Measurements from ENCODE around the gene NHS. TPM values are rescaled to one million over a fixed set of nuclear protein-coding genes. Genes with fewer than 3 reads are reported as not detected.

The NHS gene
- total RNA-seq, 1 experiment from 2014 or later, result 5.3 TPM

DNA sequence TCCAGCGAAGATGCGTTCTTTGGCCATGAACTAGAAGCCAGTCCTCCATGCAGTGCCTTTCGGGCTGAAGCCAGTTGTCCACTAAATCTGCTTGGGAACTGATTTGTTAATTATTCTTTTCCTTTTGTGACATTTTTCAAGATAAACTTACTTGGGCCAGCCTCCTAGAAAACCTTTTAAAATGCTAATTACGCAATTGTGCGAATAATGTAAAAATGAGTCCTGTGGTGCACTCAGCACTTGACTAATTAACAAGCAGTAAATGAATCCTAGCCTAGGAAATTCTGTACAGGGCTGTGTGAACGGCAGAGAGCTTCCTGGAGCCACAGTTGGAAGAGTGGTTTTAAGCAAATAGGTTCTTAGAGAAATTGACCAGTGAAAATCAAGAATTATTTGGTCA lies 212.4 kb downstream of the NHS start:
- no peak for DNase-seq (ENCODE audit: low spot score)

DNA sequence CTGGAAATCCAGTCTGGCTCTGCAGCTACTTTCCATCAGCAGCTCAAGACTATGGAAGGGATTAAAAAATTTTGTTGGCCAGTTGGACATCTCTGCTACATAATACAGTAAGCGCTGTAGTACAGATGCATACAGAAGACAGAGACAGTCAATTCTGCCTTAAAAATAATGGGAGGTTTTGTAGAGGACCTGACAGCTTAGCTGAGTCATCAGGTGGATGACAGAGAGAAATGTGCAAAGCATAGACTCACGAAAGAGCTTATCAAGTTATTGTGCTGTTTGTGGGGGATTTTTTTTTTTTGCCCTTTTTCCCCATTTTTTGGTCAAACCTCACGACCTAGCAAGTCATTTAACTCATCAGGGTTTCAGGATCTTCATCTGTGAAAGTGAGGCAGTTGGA lies 213.3 kb downstream of the NHS start:
- no peak for DNase-seq (ENCODE audit: low spot score)

DNA sequence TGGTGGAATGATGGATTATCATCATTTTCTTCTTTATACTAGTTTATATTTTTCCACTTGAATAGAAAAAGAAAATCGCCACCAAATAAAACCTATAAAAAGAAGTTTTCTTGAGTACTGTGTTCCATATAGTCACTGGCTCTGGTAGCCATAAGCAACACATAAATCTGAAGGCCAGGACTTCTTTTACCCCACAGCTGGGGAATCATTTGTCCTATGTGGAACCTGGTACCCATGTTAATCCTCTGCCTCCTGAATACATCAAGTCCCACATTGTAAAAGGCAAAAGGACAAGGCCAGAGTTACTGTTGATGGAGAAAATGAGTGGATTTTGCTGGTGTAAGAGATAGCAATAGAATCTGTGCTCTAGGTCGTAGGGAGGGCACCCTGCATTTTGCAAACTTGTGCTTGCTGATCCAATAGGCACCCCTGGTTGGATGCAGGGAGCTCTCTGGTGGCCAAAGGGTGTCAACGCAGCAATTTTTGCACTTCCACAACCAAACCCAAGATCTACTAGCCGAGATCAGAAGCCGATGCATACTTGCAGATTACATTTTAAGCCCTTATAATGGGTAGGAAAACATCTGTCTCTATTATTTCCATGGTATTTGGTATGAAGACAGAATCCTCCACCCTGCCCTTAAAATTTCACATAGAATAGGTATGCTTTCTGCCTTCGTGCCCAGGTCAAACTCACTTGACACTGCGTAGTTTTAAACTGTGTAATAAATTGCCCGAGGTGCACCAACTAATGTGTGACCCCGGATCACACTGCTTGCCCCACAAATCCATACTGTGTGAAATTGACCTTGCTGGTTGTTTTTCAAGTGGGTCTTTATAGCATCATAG lies 216.1 kb downstream of the NHS start:
- DNase-seq (ENCODE audit: low spot score), result peak; percentile 90

DNA sequence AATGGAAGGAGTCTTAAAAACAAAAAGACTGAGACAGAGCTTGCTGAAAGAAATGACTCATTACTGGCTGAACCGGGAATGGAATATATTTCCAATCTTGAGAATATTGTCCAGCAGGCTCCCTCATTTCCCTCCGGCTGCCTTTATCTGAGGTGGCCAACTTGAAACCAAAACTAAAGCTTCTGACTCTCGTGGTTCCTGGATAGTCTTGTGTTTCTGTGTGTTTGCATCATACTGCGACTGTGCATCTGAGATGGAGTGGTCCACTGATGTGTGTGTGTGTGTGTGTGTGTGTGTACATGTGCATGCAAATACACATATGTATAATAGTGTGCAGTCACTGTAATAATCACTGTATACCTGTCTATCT lies 216.7 kb downstream of the NHS start:
- DNase-seq (ENCODE audit: low spot score), result no peak

DNA sequence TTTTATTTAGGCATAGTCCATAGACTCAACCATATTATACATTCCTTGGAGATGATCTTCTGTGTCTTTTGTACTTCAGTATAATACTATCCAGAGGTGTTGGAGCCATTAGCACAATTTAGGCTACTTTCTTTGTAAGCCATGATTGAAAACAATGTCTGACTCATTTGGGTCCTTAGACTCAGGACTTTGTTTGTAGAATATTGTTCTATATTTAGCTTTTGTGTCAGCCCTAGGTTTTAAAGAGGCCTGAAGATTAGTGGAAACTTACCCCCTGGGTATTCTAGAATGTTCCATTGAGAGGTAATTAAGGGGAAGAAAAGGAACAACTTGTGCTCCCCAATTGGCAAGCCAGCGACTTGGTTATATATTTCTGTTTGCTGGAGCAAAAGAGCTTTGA lies 217.1 kb downstream of the NHS start:
- no peak for DNase-seq (ENCODE audit: low spot score)

DNA sequence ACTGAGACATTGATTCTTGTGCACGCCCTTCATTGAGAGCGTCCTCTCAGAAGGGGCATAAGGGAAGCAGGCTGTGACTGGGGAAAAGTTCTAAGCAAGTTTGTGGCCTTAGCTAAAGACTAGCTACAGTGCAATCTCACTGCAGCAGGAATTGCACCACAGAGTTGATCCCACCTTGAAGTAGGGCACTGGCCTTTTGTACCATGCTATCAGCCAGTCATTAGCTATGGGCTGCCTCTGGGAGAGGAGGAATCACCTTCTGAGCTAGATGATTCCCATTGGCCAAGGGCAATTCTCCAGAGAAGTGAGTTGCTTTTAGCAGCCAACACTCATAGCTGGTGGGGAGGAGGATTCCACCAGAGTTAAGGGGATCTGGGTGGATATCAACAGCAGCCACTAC lies 219.7 kb downstream of the NHS start:
- DNase-seq (ENCODE audit: low spot score), result peak; percentile 36

DNA sequence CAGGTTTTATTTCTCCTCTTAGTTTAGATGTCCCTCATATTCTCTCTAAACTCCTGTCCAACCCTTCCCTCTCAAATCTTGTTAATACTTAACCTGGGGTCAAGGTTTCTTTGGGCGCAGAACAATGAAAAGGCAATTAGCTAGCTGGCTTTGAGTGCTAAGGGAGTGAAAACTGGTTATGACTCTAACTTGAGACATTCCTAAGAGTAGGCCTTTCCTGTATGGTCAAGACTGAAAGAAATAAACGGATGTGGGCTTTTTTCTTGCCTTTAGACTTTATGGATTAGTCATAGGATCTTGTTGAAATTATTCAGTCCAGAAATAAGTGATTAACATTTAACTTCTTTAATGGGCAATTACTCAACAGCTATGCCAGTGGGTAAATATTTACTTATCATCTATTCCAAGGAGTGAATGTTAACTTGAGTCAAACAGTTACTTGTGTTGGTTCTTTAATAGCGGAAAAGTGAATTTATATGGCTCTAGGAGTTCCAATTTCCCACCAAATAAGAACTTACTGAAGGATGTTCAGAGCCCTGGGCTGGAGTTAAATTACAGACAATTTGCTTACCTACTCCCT lies 220.5 kb downstream of the NHS start:
- peak; percentile 84 for DNase-seq (ENCODE audit: low spot score)

DNA sequence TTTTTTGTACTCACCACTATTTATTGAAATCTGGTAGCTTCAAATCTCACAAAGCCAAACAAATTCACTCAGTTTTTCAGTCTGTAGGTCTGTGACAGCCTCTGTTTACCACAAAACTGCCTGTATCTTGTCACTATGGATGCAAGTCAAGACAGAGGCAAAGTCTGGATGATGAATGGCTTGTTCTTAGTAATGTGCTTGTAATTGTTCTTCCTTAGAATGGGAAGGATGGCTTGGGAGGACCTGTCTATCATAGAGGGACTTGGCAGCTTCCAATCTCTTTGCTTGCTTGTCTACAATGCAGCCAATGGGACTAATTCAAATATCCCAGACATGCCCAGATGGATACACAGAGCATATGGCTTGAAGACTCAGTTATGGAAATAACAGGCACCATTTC lies 221.1 kb downstream of the NHS start:
- DNase-seq (ENCODE audit: low spot score), result peak; percentile 52

DNA sequence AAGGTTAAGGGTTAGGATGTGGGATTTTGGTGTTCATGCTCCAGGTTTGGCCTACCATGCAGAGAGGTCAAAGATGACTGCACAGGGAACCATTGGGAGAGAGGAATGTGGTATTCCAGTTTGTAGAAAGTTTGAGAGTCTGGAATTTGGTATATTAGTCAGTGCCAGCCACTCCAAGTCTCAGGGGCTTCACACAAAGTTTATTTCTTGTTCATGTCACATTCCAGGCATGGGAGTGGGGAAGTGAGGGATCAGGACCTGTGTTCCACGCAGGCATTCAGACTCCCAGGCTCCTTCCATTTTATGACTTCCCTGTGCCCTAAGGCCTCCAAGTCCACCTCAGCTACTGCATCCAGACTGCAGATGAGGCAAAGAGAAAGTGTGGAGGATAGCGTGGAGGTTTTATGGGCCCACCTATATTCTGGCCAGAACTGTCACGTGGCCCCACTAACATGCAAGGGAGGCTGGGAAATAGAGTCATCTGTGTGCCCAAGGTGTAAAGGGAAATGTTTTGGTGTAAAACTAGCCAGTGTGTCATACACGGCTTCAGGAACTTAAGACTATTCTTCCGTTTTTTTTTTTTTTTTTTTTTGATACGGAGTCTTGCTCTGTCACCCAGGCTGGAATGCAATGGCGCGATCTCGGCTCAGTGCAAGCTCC lies 221.7 kb downstream of the NHS start:
- DNase-seq (ENCODE audit: low spot score), result no peak

DNA sequence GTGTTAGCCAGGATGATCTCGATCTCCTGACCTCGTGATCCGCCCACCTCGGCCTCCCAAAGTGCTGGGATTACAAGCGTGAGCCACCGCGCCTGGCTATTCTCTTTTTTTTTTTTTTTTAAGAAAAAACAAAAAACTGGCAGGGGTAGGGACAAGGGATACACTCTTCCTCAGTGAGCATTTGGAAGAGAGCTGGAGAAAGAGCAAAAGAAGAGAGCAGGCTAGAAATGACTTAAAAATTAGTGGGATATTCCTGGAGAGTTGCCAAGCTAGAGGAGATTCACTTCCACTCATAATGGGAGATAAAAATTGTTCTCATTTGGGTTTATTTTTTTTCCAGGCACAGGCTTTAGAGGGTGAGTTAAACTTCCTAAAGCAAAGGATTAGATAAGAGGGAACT lies 222.3 kb downstream of the NHS start:
- no peak for DNase-seq (ENCODE audit: low spot score)

DNA sequence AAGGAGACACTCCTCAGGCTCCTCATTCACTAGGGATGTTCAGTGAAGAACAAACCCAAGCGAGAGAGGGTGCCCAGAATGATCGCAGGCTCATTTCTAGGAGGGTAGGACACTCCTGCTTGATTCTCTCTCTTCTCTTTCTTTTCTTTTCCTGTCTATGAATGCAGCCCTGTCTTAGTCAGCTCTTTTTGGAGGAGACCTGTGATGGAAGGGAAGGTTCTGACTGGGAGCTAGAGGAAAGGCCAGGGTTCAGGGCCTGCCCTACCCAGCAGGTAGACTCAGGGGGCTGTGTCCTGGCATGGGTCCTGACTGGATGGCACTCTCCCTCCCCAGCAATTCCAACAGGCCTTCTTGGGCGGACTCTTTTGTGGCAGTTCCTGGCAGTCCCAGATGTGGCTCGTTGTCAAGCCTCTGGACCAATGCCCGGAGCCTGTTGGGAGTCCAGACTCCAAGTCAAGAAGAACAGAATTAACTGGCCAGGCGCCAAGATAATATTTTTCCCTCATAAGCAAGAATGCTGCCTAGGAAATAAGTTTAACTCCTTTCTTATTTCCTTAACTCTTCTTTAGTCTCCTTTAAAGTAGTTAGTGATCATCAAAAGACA lies 222.9 kb downstream of the NHS start:
- DNase-seq (ENCODE audit: low spot score), result peak; percentile 85

DNA sequence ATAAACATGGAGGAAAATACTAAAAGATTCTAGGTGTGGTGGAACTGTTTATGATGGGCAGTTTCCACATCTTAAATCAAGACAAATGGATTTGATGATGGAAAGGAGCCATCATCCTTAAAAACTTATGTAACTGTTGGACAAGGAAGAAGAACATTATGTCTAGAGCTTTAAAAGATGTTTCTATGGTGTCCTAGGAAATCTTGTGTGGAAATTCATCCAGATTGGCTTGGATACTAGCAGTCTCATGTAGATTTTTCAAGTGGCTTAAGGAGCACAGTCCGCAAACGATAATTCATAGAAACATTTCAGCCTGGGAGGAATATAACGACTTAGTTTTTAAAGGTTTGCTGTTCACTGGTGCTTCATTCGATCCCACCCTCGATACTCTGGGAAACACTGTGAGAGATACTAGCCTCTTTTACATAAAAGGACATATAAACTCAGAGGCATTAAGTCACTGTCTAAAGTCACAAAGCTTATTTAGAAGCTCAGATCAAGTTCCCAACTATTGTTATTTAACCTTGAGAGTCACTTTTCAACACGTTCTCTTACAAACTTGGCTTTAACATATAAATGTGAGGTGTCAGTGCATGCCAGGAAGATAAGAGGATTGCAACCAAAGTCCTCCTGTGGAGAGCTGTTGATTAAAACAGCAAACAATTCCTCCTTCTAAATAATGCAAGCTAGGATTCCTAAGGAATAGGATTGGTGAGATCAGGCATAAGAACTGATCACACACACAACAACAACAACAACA lies 226.6 kb downstream of the NHS start:
- DNase-seq (ENCODE audit: low spot score), result no peak

DNA sequence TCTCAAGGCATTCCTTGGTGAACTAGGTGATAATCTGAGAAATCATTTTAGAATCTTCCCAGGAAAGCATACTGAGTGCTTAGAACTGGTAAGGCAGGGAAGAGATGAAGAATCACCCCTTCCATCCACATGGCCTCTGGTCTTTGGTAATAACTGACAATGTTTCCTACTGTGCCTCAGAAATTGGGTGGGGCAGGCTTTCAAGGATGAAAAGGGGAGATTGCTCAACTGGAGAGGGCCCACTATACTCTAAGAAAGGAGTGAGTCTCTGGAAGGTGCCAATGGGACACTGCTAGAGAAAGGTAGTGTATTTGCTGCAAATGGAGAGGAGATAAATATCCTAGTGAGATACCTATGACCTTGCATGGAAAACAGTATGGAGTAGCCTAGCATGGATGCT lies 227.2 kb downstream of the NHS start:
- no peak for DNase-seq (ENCODE audit: low spot score)

DNA sequence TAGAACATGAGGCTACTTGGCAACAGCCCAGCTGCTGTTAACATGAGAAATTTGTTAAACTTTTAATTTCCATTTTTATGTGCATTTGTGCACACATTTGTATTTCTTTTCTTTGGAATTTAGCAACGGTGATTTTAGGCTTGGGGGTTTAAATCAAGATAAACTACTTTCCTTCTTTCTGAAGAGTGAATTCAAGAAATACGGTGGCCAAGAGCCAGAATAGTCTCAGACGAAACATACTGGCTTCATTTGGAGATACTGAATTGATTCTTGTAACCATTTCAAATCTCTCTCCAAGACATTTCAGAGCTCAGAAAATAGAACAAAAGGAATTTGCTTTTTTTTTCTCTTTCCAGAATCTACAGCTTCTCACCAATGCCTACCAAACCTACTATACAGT lies 228.2 kb downstream of the NHS start:
- DNase-seq (ENCODE audit: low spot score), result no peak

DNA sequence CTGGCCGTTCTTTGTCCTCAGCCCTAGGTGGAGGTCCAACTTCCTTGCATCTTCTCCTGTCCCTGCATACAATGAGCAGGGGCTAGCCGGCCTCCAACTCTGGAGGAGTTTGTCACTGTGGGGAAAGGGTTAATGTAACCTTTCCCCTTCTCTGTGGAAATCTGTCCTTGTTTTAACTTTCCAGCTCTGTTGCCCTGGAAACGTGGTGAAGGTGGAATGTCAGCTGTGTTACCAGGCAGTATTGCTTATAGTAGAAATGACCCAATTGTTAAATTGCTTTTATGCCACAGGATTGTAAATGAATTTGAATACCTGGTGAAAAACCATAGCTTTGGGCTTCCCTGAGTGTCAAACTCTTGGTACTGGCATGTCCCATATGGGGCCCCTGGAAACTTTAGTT lies 230.7 kb downstream of the NHS start:
- DNase-seq (ENCODE audit: low spot score), result peak; percentile 40

DNA sequence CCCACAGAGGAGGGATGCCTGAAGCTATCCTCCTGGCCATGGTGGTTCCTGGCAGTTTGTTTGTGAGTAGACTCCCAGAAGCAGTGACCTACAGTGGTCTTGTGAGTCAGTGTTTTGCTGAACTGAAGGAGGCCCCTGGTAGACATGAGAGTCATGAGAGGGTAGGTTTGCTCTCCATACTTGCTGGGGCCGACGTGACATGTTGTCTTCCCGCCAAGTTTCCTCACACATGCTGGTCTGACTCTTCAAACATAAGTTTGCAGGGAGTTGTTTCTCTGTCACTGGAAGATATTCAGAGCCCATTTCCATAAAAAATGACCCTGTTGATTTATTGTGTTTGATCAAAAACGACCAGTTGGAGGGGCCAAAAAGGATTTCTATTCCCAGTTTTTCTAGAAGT lies 231.2 kb downstream of the NHS start:
- DNase-seq (ENCODE audit: low spot score), result no peak

DNA sequence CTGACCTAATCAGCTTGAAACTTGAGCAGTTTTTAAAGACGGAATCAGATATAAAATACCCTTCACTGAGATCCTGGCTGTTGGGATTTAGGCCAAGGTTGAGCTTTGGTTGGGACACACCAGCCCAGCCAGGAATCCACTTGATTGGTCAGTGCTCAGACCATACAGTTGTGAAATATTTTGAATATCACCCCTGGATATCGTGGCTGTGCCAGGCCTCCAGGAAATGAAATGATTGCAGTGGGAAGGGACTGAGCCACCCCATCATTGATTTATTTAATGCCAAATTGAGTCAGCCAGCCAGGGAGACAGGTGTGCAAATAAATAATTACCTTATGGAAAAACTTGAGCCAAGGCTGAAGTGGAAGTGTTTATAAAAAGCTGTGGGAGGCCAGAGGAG lies 233.9 kb downstream of the NHS start:
- DNase-seq (ENCODE audit: low spot score), result peak; percentile 88

DNA sequence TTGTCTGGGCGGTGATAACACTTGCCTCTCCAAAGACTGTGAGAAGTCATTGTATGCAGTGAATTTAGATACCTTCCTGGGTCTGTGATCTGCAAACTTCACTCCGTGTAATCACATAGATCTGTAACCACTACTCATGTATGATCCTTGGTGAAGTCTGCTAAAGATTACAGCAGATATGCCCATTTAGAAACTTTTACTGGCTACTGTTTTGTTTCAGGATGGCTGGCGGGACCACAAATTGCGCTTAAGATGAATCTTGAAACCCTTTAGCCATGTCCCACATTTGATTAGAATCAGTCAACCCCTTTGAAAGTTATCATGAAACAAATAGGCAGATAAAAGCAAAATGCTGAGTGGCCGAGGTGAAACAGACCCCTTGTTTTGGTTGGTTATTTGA lies 235.8 kb downstream of the NHS start:
- no peak for DNase-seq (ENCODE audit: low spot score)

DNA sequence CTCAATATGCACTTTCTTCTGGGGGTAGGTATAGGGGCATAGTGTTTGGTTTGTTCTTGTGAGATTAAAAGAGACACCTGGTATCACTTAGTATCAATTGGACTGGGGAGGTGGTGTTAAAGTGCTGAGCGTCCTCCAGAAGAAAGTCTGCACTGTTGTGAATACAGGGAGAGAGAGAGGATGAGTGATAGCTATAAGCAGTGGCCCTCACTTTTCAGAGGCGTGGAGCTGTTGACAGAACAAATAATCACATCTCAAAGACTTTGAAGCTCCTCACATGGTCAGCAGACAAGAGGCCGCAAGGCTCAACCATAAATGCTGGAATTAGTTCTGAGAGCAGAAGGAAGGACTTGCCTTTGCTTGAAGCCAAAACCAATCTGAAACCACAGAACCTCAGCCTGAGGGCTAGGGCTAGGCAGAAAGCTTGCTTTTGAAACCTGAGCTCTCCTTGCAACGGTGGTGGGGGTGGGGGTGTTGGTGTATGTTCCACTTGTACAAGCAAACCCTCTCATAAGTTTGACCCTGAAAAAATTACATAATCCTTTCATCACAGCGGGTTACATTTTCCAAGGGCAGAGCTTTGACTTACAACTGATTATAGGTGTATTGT lies 239.1 kb downstream of the NHS start:
- DNase-seq (ENCODE audit: low spot score), result peak; percentile 34

DNA sequence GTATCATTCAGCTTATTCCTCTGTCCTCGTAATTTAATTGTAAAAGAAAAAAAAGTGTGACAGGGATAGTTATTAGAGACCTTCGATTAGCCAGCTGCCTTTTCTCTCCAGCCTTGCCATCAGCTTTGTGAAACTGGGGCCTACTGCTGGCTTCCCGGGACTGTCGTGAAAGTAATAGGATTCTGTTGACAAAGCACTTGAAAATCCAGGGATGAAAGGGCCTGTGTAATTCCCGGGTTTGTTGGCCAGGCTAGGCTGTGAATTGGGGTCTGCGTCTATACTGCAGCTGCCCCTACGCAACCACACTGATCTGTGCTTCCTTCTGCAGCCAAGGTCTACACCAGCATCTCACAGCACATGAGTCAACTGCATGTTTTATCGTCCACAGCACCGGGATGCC lies 241.9 kb downstream of the NHS start:
- no peak for DNase-seq (ENCODE audit: low spot score)

DNA sequence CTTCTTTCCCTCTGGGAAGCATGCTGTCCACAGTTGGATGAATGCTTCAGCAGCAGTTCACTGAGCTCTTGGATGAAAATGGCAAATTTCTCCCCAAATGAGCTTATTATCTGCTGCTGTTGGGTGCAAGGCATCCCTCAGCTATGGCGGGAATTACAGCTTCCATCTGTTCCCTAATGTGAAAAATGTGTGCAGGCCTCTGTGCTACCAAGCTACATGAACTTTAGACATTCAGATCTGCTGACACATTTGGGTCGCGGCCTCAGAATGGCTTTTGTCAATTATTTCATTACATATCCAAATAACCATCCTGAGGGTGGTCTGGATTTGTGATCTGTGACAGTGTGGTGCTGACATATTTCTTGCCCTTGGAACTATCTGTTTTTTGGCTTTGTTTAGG lies 242.8 kb downstream of the NHS start:
- no peak for DNase-seq (ENCODE audit: low spot score)

Measured in HT-29 (cell line).